Uterus (tissue), 2 donors: ENCODE measurements around the gene ASCC1.

Source experiments
- POLR2A ChIP-seq, 2 donors: fragments of 450-650 bp; IDR thresholded peaks; one replicate each; pipeline ENCODE4 v1.6.1; 2016; ENCODE audit warnings: antibody characterized with exemption in 2 of 2, mild to moderate bottlenecking in 1 of 2, moderate library complexity in 1 of 2
- TF ChIP-seq, protein P1 (sequence below), 4 experiments: fragments of 200-600 bp in 2 of 4; fragments of 450-650 bp in 2 of 4; sonication (generic) in 2 of 4; IDR thresholded peaks; one replicate each; pipeline ENCODE4 v1.5.1; 2016 to 2019; ENCODE audit warnings: antibody characterized with exemption in 4 of 4, mild to moderate bottlenecking in 2 of 4, moderate library complexity in 1 of 4

DNA sequence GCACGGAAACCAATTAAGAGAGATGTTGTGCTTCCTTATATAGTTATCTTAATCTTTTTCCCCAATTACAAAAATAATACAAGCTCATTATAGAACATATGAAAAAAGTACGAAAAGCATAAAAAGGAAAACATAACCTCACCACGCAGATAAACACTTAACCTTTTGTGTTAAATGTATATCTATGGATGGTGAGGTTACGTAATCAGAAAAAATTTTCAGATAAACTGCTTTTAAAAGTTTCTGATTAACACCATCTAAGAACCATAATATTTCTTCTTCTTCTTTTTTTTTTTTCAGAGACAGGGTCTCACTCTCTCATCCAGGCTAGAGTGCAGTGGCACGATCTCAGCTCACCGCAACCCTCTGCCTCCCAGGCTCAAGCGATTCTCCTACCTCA is 78.5 kb downstream of the ASCC1 start:
- TF ChIP-seq, protein P1, sequence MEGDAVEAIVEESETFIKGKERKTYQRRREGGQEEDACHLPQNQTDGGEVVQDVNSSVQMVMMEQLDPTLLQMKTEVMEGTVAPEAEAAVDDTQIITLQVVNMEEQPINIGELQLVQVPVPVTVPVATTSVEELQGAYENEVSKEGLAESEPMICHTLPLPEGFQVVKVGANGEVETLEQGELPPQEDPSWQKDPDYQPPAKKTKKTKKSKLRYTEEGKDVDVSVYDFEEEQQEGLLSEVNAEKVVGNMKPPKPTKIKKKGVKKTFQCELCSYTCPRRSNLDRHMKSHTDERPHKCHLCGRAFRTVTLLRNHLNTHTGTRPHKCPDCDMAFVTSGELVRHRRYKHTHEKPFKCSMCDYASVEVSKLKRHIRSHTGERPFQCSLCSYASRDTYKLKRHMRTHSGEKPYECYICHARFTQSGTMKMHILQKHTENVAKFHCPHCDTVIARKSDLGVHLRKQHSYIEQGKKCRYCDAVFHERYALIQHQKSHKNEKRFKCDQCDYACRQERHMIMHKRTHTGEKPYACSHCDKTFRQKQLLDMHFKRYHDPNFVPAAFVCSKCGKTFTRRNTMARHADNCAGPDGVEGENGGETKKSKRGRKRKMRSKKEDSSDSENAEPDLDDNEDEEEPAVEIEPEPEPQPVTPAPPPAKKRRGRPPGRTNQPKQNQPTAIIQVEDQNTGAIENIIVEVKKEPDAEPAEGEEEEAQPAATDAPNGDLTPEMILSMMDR (IDR thresholded peaks at IDR 0.05) = no peak
- no peak for TF ChIP-seq POLR2A (IDR thresholded peaks at IDR 0.05)
